ENCODE measurements around the gene DISC1.
A peak's percentile ranks its signal among the peaks of the same experiment; 100 is the strongest.

The DISC1 gene

GRCh38 chr1:231878737-231879136 is 252.1 kb downstream of the DISC1 start:
- TF ChIP-seq CREB1 (IDR thresholded peaks at IDR 0.05; ENCODE audit: low read depth) (no peak), TCF12 (IDR thresholded peaks at IDR 0.05; ENCODE audit: low read depth) (no peak), USF1 (IDR thresholded peaks at IDR 0.05) (no peak), CEBPB (IDR thresholded peaks at IDR 0.05) (no peak), RAD21 (IDR thresholded peaks at IDR 0.05; ENCODE audit: low read depth) (no peak), YY1 (IDR thresholded peaks at IDR 0.05; ENCODE audit: low read depth) (no peak), TAF1 (IDR thresholded peaks at IDR 0.05; ENCODE audit: low read depth) (no peak), EP300 (IDR thresholded peaks at IDR 0.05; ENCODE audit: borderline replicate concordance) (no peak), REST (IDR thresholded peaks at IDR 0.05; ENCODE audit: low read depth) (no peak), EGR1 (IDR thresholded peaks at IDR 0.05) (no peak), NFIC (IDR thresholded peaks at IDR 0.05) (no peak), FOXM1 (IDR thresholded peaks at IDR 0.05; ENCODE audit: borderline replicate concordance, low read depth) (no peak), TEAD4 (IDR thresholded peaks at IDR 0.05) (no peak), ZBTB7A (IDR thresholded peaks at IDR 0.05; ENCODE audit: low read depth) (no peak)
- TF ChIP-seq, protein P1, sequence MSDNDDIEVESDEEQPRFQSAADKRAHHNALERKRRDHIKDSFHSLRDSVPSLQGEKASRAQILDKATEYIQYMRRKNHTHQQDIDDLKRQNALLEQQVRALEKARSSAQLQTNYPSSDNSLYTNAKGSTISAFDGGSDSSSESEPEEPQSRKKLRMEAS (IDR thresholded peaks at IDR 0.05), result no peak

GRCh38 chr1:231879296-231879695 is 252.7 kb downstream of the DISC1 start:
- TF ChIP-seq CEBPB (IDR thresholded peaks at IDR 0.05) (no peak), ZBTB7A (IDR thresholded peaks at IDR 0.05; ENCODE audit: low read depth) (no peak), EP300 (IDR thresholded peaks at IDR 0.05; ENCODE audit: borderline replicate concordance) (no peak), TEAD4 (IDR thresholded peaks at IDR 0.05) (no peak)

- TF ChIP-seq CREB1 (IDR thresholded peaks at IDR 0.05; ENCODE audit: low read depth), result no peak
These were observed 255.7 kb downstream of the DISC1 start for GRCh38 chr1:231882333-231882732.

DNA sequence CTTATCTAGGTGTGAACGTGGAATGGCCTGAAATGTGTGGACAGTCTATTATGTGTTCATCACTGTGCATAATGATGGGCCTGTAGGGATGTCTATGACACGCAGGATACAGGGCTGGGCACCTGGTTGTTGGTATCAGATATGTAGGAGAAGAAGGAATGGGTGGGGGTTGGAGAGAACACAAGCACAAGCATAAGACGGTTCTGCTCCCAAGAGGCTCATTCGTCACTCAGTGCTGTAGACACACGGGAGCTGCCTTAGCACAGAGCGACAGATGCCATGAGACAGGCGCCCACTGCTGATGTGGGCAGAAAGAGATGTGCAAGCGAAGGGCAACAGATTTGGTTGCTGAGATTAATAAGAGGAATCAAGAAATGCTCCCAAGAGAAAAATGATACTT is 256.2 kb downstream of the DISC1 start:
- TF ChIP-seq EP300 (IDR thresholded peaks at IDR 0.05; ENCODE audit: borderline replicate concordance), result no peak

DNA sequence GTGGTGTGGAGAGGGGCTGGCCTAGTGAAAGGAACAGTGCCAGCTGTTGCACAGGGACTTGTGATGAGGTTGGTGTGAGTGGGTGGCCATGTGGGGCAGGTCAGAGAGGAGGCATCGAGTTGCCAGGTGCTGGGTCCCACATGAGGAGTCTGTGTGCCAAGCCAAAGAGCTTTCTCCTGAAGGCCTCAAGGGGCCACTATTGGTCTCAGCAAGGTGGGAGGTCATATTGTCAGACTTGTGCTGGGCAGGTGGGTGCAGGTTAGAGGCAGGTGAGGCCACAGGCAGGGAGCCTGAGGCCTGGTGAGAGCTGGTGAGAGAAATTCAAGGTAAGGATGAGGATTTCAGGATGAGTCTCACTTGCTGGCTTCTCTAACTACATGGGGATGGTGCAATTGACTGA is 256.8 kb downstream of the DISC1 start:
- TF ChIP-seq NFIC (IDR thresholded peaks at IDR 0.05) (no peak), RAD21 (IDR thresholded peaks at IDR 0.05; ENCODE audit: low read depth) (peak; percentile 31; the same call in 1 of the 2 replicates)

DNA sequence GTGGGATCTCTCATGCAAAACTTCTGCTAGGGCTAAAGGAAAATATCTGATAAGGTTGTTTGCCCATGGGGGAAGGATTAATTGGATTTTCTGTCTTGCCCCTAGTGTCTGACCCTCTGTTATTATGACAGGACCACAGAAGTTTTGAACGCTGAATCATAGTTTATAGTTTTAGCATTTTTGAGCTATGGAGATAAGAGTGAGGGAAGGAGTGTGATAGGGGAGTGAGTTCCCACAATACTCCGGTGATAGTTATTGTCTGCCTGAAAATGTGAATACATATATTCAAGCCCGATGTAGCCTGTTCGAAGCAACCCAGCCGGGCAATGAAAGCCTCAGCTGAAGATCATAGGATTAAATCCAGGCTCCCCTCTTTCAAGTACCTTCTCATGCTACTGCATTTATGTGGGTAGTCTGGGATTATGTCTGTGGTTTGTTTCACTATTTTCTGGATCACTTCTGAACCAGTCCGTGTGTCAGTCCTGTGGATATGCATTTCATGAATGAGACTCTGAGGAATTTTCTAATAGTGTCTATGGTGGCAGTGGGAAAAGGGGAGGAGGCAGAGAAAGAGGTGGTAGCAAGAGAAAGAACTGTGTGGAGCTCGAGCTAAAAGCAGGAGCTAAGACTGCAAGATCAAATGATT is 258.7 kb downstream of the DISC1 start:
- no peak for TF ChIP-seq ZBTB7A (IDR thresholded peaks at IDR 0.05; ENCODE audit: low read depth)
- TF ChIP-seq, protein P1 (IDR thresholded peaks at IDR 0.05), result no peak

- no peak for TF ChIP-seq CREB1 (IDR thresholded peaks at IDR 0.05; ENCODE audit: low read depth)
- TF ChIP-seq CEBPB (IDR thresholded peaks at IDR 0.05), result no peak
- no peak for TF ChIP-seq RAD21 (IDR thresholded peaks at IDR 0.05; ENCODE audit: low read depth)
- TF ChIP-seq USF1 (IDR thresholded peaks at IDR 0.05), result no peak
- TF ChIP-seq NFIC (IDR thresholded peaks at IDR 0.05), result no peak
- no peak for TF ChIP-seq YY1 (IDR thresholded peaks at IDR 0.05; ENCODE audit: low read depth)
- no peak for TF ChIP-seq EP300 (IDR thresholded peaks at IDR 0.05; ENCODE audit: borderline replicate concordance)
- no peak for TF ChIP-seq EGR1 (IDR thresholded peaks at IDR 0.05)
- no peak for TF ChIP-seq REST (IDR thresholded peaks at IDR 0.05; ENCODE audit: low read depth)
- TF ChIP-seq, protein P1 (IDR thresholded peaks at IDR 0.05), result no peak
- TF ChIP-seq TAF1 (IDR thresholded peaks at IDR 0.05; ENCODE audit: low read depth), result no peak
- TF ChIP-seq FOXM1 (IDR thresholded peaks at IDR 0.05; ENCODE audit: borderline replicate concordance, low read depth), result no peak
- TF ChIP-seq TEAD4 (IDR thresholded peaks at IDR 0.05), result no peak
- no peak for TF ChIP-seq TCF12 (IDR thresholded peaks at IDR 0.05; ENCODE audit: low read depth)
- TF ChIP-seq ZBTB7A (IDR thresholded peaks at IDR 0.05; ENCODE audit: low read depth), result no peak
These were observed 260.6 kb downstream of the DISC1 start for GRCh38 chr1:231887166-231887565.

All from Ishikawa (cell line).